Gastroesophageal sphincter (tissue), 4 donors: ENCODE results near the gene ACSM2A. TPM values are rescaled to one million over a fixed set of nuclear protein-coding genes. Genes with fewer than 3 reads are reported as not detected.
"Not testable (repeated sequence)": the region's sequence is repeated elsewhere in the genome, so short reads cannot be mapped to it uniquely, and the experiment has no call there.

Source experiments
- ATAC-seq: fragments of 150-250 bp; one replicate; pipeline ENCODE4 v1.9.1; 2016; ENCODE audit warnings: mild to moderate bottlenecking, moderate library complexity
- H3K27ac ChIP-seq, 4 donors: fragments of 200-600 bp; sonication (generic) in 3 of 4; 1 replicate in 3 of 4; 2 replicates in 1 of 4; pipeline ENCODE4 v1.5.1; 2016 to 2019
- H3K27me3 ChIP-seq: fragments of 200-600 bp; sonication (generic); one replicate; pipeline ENCODE4 v1.5.1; 2019
- H3K36me3 ChIP-seq, 2 donors: fragments of 200-600 bp; sonication (generic); one replicate each; pipeline ENCODE4 v1.5.1; 2019; ENCODE audit warnings: control low read depth in 1 of 2
- H3K4me1 ChIP-seq, 3 donors: fragments of 200-600 bp; sonication (generic); 1 replicate in 2 of 3; 2 replicates in 1 of 3; pipeline ENCODE4 v1.5.1; 2016 to 2019; ENCODE audit warnings: control low read depth in 2 of 3
- H3K4me3 ChIP-seq, 2 donors: fragments of 200-600 bp; sonication (generic); one replicate each; pipeline ENCODE4 v1.5.1; 2019; ENCODE audit warnings: mild to moderate bottlenecking in 1 of 2, moderate library complexity in 1 of 2
- H3K9me3 ChIP-seq, 3 donors: fragments of 200-600 bp; sonication (generic); one replicate each; pipeline ENCODE4 v1.5.1; 2017 to 2019; ENCODE audit warnings: control low read depth in 2 of 3
- EP300 ChIP-seq: sonication (generic); formaldehyde crosslinking; IDR thresholded peaks from one replicate; pipeline ENCODE4 v1.6.1; 2017; ENCODE audit warnings: antibody characterized with exemption, mild to moderate bottlenecking
- POLR2A ChIP-seq, 2 donors: fragments of 450-650 bp; IDR thresholded peaks; one replicate each; pipeline ENCODE4 v1.6.1; 2017; ENCODE audit warnings: antibody characterized with exemption in 2 of 2, mild to moderate bottlenecking in 2 of 2, moderate library complexity in 1 of 2
- POLR2AphosphoS5 ChIP-seq: sonication (generic); formaldehyde crosslinking; IDR thresholded peaks from one replicate; pipeline ENCODE4 v1.6.1; 2017; ENCODE audit warnings: antibody characterized with exemption
- WGBS, 2 donors: methylation state at CpG; one replicate each; pipeline ENCODE4 v1.1.5; 2018; ENCODE audit warnings: low coverage in 1 of 2; 5-methylcytosine and 5-hydroxymethylcytosine counted together
- total RNA-seq, 4 donors: library from RNA; depleted of rRNA; stranded (reverse); fragments of >200 nt; gene quantifications; one replicate each; pipeline ENCODE4 v1.1.0, GENCODE V29; 2016
- TF ChIP-seq, protein P1 (sequence below), 4 experiments: fragments of 200-600 bp in 2 of 4; fragments of 450-650 bp in 2 of 4; sonication (generic) in 1 of 4; IDR thresholded peaks; one replicate each; pipeline ENCODE4 v1.5.1; 2017 to 2019; ENCODE audit warnings: antibody characterized with exemption in 4 of 4, mild to moderate bottlenecking in 2 of 4, moderate library complexity in 2 of 4

The ACSM2A gene
- total RNA-seq, 4 donors from 2014 or later: 0.15 TPM; not detected in 3

DNA sequence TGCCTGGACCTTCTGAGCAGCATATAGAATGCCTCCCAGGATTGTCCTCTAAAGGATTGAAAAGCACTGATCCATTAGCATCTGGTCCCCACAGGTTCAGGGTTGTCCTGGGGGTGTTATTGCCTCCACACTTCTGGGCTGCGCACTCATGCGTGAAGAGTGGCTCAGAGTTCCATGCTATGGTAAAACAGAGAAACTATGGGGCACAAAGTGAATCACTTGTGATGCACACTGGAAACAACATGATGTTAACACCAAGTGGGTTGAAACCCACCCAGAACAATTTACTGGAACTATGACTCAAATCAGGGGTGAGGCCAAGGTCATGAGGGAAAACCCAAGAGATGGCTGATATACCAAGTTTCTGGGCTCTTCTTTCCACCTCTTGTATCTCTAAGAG is 18.6 kb downstream of the ACSM2A start:
- H3K4me1 ChIP-seq, H3K27ac ChIP-seq, H3K27me3 ChIP-seq, H3K9me3 ChIP-seq, H3K4me3 ChIP-seq, ATAC-seq, H3K36me3 ChIP-seq: not testable (repeated sequence)
- WGBS, 2 donors: no CpG with 5 or more reads among the region's 2 CpGs

DNA sequence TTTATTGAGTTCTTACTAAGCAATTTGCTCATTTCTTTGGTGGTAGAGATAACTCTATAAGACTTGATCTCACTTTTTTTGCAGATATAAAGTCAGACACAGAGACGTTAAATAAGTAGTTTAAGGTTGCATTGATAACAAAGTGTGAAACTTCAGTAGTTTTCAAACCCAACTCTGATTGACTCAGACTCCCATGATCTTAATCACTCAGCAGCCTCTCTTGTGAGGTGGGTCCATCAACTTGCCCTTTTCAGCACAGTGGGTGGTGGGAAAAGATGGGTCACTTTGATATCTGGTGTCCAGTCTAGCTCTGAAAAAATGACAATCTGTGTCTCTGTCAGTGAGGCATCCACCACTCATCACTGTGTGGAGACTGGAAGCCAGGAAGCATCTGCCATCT is 19.4 kb downstream of the ACSM2A start:
- not testable (repeated sequence) for H3K4me3 ChIP-seq, H3K4me1 ChIP-seq, H3K9me3 ChIP-seq, H3K27ac ChIP-seq, ATAC-seq, H3K36me3 ChIP-seq, H3K27me3 ChIP-seq
- WGBS, 2 donors: 78 to 82% methylated on average over 1 of the region's 1 CpG

DNA sequence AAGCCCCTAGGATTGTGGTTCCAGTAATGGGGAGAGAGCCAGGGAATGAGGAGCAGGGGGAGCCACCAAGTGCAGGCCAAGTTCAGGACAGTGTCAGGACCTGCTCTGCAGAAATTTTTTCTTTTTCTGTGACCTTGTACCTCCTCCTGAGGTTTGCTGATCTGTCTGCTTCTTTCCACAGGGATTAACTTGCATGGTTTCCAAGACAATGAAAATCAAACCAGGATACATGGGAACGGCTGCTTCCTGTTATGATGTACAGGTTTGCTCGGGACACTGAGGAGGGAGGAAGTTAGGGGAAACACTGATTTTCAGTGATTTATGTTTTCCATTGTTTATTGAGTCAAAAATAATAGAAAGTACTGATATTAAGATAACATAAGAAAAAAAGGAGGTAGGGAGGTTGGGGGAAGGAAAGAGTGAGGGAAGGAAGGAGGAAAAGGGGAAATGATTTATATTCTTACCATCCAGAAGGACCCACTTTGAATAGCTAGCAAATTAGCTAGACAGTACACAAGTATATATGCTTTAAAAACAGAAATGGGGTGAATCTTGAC is 25.9 kb downstream of the ACSM2A start:
- not testable (repeated sequence) for H3K27me3 ChIP-seq, H3K4me3 ChIP-seq, ATAC-seq, H3K4me1 ChIP-seq, H3K9me3 ChIP-seq, H3K27ac ChIP-seq, H3K36me3 ChIP-seq
- 33% methylated on average over 1 of the region's 2 CpGs; no CpG with 5 or more reads in 1 of the 2 donors for WGBS, 2 donors

DNA sequence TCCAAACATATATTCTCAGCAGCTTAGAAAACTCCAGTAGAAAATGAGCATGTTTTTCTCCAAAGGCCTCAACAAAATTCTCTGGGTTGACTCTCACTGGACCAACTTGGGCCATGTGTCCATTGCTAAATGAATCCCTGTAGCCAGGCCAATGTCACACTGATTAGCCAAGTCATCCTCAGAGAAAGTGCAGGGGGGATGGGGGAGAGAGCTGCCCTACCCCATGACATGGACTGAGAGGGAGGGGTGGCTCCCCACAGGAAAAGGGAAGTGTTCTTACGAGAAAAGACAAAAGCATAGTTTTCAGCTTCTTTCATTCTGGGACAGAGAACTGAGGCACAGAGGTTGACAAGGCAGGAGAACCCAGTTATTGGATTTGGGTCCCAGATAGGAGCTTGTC is 32.7 kb downstream of the ACSM2A start:
- not testable (repeated sequence) for H3K27me3 ChIP-seq, H3K4me1 ChIP-seq, H3K4me3 ChIP-seq, H3K36me3 ChIP-seq, H3K9me3 ChIP-seq, ATAC-seq, H3K27ac ChIP-seq
- WGBS, 2 donors: no CpG with 5 or more reads among the region's 1 CpG

DNA sequence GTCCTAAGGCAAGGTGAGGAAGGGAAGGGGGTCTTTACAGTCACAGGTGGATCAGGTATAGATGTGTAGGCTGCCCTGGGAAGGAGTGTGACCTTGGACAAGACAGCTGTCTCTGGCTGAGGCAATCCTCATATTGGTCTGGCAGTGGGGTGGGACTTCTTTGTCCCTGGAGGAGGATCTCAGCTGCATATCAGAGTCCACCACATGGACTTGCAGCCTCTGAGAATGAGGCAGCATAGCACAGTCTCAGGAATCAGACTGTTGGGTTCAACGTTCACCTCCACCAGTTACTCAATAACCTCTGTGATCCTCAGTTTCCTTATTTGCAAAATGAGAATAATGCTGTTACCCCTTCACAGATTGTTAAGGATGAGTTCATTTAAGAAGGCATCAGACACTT is 33.4 kb downstream of the ACSM2A start:
- WGBS, 2 donors: 75 to 86% methylated on average over 1 of the region's 1 CpG
- no peaks in the 10 kb centered on the region for H3K9me3 ChIP-seq
- no peaks in the 10 kb centered on the region for H3K27me3 ChIP-seq
- no peaks in the 10 kb centered on the region for H3K36me3 ChIP-seq
- TF ChIP-seq EP300 (no peak), POLR2A (IDR thresholded peaks at IDR 0.05) (no peak), POLR2AphosphoS5 (no peak)
- TF ChIP-seq, protein P1, sequence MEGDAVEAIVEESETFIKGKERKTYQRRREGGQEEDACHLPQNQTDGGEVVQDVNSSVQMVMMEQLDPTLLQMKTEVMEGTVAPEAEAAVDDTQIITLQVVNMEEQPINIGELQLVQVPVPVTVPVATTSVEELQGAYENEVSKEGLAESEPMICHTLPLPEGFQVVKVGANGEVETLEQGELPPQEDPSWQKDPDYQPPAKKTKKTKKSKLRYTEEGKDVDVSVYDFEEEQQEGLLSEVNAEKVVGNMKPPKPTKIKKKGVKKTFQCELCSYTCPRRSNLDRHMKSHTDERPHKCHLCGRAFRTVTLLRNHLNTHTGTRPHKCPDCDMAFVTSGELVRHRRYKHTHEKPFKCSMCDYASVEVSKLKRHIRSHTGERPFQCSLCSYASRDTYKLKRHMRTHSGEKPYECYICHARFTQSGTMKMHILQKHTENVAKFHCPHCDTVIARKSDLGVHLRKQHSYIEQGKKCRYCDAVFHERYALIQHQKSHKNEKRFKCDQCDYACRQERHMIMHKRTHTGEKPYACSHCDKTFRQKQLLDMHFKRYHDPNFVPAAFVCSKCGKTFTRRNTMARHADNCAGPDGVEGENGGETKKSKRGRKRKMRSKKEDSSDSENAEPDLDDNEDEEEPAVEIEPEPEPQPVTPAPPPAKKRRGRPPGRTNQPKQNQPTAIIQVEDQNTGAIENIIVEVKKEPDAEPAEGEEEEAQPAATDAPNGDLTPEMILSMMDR (IDR thresholded peaks at IDR 0.05): no peak
- H3K4me3 ChIP-seq: no peak overlapping the region
- H3K27ac ChIP-seq: no peak overlapping the region
- no peaks in the 10 kb centered on the region for H3K4me1 ChIP-seq
- no peak for ATAC-seq

DNA sequence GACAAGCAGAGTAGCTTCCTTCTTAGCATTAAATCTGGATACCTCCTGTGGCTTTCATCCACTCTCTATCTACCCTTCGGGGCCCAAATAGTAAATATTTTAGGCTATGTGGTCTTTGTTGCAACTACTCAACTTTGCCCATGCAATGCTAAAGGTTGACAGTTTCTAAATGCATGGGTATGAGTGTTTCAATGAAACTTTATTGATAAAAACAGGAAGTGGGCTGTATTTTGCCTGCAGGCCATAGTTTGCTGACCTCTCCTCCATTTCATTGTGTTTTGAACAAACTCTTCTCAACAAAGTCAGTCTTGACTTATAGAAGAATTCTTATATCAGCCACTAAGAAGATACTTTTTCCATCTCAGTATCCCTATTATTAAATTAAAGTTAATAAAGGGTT is 34.1 kb downstream of the ACSM2A start:
- Histone ChIP-seq H3K4me1 (no peaks in the 10 kb centered on the region), H3K9me3 (no peaks in the 10 kb centered on the region), H3K27me3 (no peaks in the 10 kb centered on the region), H3K27ac (no peak overlapping the region), H3K4me3 (no peak overlapping the region), H3K36me3 (no peaks in the 10 kb centered on the region)
- 50 to 83% methylated on average over 1 of the region's 1 CpG for WGBS, 2 donors
- ATAC-seq: no peak
- TF ChIP-seq, protein P1 (IDR thresholded peaks at IDR 0.05): no peak
- TF ChIP-seq POLR2A (IDR thresholded peaks at IDR 0.05) (no peak), POLR2AphosphoS5 (no peak), EP300 (no peak)

DNA sequence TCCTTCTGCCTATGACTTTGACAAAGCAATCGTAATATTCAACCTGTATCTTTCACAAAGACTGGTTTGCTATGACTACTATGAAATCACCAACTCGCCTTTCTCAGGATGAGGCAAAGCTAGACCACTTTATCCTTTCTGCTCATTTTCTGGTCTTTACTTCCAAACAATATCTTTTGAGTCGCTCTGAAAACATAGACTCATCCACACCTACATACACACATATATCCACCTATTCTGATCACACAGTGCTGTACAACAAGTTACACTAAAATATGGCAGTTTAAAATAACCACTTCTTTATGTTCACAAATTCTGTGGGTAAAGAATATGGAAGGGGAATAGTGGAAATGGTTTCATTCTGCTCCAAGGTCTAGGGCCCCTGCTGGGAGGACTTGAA is 39.7 kb downstream of the ACSM2A start:
- H3K36me3 ChIP-seq, ATAC-seq, H3K4me3 ChIP-seq, H3K9me3 ChIP-seq, H3K4me1 ChIP-seq, H3K27ac ChIP-seq, H3K27me3 ChIP-seq: not testable (repeated sequence)
- no CpG with 5 or more reads among the region's 3 CpGs for WGBS, 2 donors

DNA sequence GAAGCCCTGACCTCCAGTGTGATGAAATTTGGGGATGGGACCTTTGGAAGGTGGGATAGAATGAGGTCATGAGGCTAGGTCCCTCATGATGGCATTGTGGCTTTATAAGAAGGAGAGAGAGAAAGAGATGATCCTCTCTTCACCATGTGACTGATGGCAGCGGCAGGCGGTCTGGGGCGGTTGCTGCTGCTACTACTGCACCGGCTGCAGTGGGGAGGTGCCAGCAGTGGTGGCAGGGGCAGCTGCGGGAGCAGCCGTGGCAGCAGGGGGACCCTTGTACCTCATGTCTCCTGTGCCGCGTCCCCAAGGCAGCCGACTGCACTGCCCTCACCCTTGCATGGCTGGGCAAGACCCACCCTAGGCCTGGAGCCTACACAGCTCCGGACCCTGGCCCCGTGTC is 40.1 kb downstream of the ACSM2A start:
- no CpG with 5 or more reads among the region's 11 CpGs for WGBS, 2 donors
- not testable (repeated sequence) for H3K9me3 ChIP-seq, H3K27ac ChIP-seq, H3K4me3 ChIP-seq, H3K4me1 ChIP-seq, ATAC-seq, H3K27me3 ChIP-seq, H3K36me3 ChIP-seq
